GM19193 (cell line): ENCODE results near the gene C1orf52.
A peak's percentile ranks its signal among the peaks of the same experiment; 100 is the strongest.

Experiments used
- POLR2A ChIP-seq: IDR thresholded peaks from 4 replicates; pipeline ENCODE4 v1.6.1; 2011; ENCODE audit not compliant: insufficient read depth, insufficient read length; ENCODE audit errors: extremely low read depth

The C1orf52 gene

DNA sequence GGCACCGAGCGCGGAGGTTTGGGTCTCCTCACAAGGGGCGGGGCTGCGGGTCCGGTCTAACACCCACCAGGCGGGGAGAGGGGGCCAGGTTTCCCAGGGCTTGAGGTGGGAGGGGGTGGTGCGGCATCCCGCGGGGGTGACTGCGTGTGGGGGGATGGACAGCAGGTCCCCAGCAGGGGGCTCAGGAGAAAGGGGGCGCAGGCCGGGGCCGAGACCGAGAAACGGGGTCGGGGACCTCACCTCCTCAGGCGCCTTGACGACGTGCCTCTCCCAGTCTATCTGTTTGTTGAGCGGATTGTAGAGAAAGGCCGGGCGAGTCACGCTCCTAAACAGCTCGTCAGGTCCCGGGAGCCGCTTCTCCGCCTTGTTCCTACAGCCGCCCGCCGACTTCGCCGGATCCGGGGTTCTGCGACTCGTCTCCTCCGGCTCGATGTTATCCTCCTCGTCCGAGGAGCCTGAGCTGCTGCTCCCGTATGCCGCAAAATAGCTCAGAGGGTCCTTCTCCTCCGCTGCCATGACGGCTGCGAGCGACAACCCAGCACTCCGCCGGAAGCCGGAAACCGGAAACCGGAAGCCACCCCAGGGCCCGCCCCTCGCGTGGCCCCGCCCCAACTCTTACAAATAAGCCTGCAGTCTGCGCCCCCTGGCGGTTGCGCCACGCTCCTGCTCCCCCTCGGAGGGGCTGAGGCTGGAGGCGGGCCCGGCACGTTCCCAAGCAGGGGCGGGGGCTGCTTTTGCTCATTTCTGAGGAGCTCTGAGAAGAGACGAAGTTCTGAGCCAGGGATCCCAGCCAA lies at the start of gene C1orf52:
TSS of gene C1orf52 (minus strand) at position 545 of the 794 bp plus-strand sequence. CDS start at position 516, 29 bp downstream.
- TF ChIP-seq POLR2A, result peak; percentile 97

- TF ChIP-seq POLR2A, result no peak
Measured at GRCh38 chr1:85308833-85309350, 49.4 kb upstream of the C1orf52 start.

DNA sequence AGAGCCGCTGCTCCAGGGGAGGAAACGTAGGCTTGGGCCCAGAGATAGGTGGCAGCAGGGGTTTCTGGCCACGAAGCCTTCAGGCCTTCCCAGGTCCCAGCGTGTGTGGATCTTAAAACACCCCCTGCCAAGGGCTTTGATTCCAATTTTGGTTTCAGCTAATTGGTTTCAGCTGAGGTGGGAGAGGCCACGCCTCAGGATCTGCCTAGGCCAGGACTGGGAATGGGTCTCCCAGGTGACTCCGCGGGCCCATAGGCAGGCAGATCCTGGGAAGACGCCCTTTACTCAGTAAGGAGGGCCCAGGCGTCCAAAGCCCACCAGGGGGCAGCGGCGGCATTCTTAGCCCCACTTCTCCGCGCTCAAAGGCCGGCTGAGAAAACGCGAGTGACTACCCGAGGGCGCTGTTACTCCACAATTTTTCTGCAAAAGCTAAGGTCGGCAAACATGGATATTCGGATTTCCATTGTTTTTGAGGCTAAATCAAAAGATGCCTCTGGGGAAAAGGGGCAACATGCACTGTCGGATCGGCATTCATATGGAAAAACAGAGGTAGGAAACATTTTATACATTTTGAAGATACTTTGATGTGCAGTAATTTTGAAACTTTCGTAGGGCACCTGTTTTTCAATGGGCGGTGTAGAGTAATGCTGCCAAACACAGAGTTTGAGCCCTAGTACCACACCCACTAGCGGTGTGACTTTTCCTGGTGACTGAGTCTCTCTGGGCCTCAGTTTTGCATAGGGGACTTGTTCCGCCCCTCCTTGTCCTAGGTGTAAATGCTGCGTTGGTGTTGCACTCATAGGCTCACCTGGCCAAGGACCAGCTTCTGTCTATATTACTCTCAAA lies 48.7 kb upstream of the C1orf52 start:
- no peak for TF ChIP-seq POLR2A

DNA sequence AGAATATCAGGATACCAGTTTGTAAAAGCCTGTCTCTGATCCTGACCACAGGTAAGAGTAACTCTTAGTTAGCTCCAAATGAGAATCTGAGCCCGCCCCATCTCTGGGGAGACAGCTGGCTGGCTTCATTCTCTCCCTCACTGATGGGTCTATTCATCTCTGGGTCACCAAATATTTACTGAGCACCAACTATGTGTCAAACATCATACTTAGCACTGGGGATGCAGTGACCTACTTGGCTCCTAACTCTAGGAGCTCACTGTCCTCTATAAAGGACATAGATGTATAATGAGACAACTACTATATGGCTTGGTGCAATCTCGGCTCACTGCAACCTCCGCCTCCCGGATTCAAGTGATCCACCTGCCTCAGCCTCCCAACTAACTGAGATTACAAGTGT lies 46.8 kb upstream of the C1orf52 start:
- TF ChIP-seq POLR2A, result no peak

GRCh38 chr1:85303440-85304162 lies 44.1 kb upstream of the C1orf52 start:
- no peak for TF ChIP-seq POLR2A

GRCh38 chr1:85300140-85300539 lies 40.7 kb upstream of the C1orf52 start:
- TF ChIP-seq POLR2A, result no peak

DNA sequence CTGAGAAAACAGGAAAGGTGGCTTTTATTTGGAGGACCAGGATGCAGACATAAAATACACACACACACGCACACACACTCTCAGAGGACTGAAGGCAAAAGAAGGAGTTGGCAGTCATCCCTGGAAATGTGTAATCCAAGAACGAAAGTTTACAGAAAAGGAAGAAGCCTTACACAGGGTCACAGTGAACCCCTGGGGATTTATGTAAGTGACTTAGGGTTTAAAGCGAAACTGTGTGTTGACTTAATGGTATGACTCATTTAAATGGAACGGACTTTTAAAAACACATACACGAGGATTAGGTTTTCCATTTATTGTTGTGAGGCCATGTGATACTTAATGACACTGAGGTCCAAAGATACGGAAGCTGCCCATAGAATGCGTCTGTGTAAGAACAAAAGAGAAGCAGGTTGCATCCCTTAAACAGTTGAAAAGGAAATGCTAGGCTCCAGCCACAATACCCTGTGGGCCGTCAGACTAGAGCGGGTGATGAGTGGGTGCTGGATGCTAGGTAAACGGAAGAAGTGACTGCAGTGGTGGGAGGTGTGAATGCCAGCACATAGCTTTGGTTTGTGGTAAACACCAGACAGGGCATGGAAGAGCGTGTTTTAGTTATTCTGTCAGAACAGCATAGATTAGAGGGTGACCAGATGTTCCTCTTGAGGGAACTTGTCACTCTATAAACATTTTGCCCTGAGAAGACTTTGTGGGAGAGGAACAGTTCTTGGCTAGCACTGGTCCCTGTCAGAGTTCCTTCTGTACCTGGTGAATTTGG lies 38.6 kb upstream of the C1orf52 start:
- TF ChIP-seq POLR2A, result no peak

- no peak for TF ChIP-seq POLR2A
Measured at GRCh38 chr1:85297538-85297854, 38.0 kb upstream of the C1orf52 start.

DNA sequence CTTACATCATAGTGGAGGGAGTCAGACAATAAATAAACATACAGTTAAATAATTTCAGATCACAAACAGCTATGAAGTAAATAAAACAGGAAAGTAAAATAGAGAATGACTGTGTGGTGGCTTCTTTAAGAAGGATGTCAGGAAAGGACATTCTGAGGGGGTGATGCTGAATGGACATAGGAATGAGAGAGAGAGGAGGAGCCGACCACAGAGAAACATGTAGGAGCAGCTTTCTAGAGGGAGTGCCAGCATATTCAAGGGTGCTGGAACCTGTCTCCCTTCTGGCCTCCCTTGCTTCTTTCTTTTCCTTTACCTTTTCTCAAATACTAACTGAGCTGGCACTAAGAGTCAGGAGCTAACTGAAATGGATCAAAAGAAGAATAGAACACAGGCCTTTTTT lies 37.5 kb upstream of the C1orf52 start:
- no peak for TF ChIP-seq POLR2A

DNA sequence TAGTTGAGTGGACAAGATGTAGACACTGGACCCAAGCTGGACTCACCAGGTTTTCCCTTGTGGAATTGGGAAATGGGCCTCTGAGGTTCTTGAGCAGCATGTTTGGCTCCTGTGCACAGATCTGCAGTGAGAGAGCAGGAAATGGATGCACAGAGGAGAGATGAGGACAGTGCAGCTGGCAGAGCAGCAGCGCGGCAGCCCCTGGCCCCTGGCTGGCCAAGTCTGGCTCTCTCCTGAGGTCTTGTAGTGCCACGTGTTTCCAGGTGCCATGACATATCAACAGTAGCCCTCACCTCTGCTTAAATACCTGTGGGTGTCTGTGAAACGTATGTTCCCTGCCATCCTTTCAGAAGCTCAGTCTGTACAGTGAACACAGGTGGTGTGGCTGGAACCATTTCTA lies 36.2 kb upstream of the C1orf52 start:
- TF ChIP-seq POLR2A, result no peak

DNA sequence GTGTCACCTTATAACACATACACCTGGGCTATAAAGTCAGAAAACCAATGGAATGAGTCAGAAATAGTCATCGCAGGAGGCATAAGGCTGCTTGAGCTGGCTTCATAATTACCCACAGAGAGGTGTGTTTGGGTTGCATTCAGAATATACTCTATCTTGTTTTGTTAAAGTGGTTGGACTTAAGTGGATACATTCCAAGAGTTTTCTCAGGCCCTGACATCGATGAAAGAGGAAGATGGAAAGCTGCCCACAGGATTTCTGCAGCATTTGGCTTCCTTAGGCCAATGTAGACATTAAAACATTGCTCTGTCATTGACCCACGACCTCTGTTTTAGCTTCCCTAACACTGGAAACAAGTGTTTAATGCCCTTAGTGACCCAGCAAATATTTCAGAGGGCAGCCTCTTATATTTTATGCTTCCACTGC lies 35.6 kb upstream of the C1orf52 start:
- no peak for TF ChIP-seq POLR2A

DNA sequence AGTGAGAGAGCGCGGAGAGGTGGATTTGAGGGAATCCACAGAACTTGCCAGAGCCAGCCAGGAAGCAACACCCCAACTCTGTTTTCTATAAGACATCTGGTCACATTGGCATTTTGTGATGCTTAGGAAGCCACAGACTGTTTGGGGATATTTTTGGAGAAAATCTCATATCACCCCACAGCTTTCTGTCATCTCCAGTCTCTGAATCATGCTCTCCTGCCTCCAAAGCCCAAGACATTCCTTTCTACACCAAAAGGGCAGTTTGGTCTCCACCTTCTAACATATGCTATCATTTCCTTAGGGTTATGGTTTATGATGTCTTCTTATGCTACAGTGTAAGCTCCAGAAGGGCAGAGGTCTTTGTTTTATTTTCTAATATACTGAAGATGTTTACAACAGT lies 31.4 kb upstream of the C1orf52 start:
- TF ChIP-seq POLR2A, result no peak

DNA sequence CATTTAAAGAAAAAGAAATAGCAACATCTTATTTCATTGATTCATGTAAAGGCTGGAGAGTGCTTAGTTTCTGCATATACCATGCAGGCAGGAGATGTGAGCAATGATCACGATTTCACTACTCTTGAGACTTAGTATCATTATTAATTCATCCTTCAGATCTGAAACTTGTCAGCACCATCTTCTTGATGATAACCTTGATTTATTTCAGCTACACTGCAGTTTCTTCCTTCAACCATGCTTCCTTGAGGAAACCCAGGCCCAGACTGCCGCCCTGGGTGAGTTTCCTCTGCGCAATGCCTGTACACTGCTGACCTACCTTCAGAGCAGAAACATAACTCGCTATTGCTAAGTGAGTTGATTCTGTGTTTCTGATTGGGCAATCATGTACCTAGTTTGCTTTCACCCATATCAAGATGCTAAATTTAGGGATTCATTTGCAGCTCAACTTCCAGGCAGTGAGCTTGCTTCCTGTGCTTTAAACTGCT lies 30.4 kb upstream of the C1orf52 start:
- no peak for TF ChIP-seq POLR2A

- TF ChIP-seq POLR2A, result no peak
Measured at GRCh38 chr1:85289207-85289847, 29.9 kb upstream of the C1orf52 start.
